Measurements from ENCODE around the gene AKAP13. TPM values are rescaled to one million over a fixed set of nuclear protein-coding genes. Genes with fewer than 3 reads are reported as not detected.

AKAP13 gene
- total and polyA plus RNA-seq, 2 of the 13 experiments (the other 11 are each of a cell fraction or from before 2014, with no cell fraction given) = 6.7 to 27.1 TPM

GRCh38 chr15:85517086-85517485 is 136.7 kb downstream of the AKAP13 start (continued):
- TF ChIP-seq ATF2 (CRISPR knock-in tag; IDR thresholded peaks at IDR 0.05) (no peak), SP5 (CRISPR knock-in tag; IDR thresholded peaks at IDR 0.05; ENCODE audit: borderline replicate concordance, low read depth) (no peak), ZNF12 (CRISPR knock-in tag; IDR thresholded peaks at IDR 0.05) (no peak), CREM (IDR thresholded peaks at IDR 0.05) (no peak), CREM (CRISPR knock-in tag; IDR thresholded peaks at IDR 0.05) (no peak), CBX5 (CRISPR knock-in tag; IDR thresholded peaks at IDR 0.05; ENCODE audit: borderline replicate concordance) (no peak)

GRCh38 chr15:85518979-85519761 is 138.8 kb downstream of the AKAP13 start:
- Histone ChIP-seq H3K36me3 (replicated peaks in 1 of 2; ENCODE audit: control insufficient read depth in 1 of 2, insufficient read depth in 2 of 2, low read length in 2 of 2) (peaks cover 1 to 4% of the 10 kb centered on the region in 2 experiments; a peak in 1 of 5 replicates), H4K20me1 (ENCODE audit: insufficient read depth, low read length) (no peaks in the 10 kb centered on the region), H3K79me2 (ENCODE audit: insufficient read depth, low read length) (peaks cover 8% of the 10 kb centered on the region), H3K9me3 (ENCODE audit: low read length) (no peaks in the 10 kb centered on the region), H3K4me2 (ENCODE audit: low read depth, low read length) (no peak overlapping the region), H2AFZ (ENCODE audit: low read length) (no peak overlapping the region), H3K4me1 (ENCODE audit: insufficient read depth, low read length) (peaks cover 31% of the 10 kb centered on the region), H3K4me3 (replicated peaks in 1 of 3; ENCODE audit: insufficient read depth in 1 of 3, low read depth in 2 of 3, low read length in 3 of 3) (no peak overlapping the region), H3K27ac (ENCODE audit: extremely low read length, insufficient read depth, low read length) (no peak overlapping the region), H3K27me3 (ENCODE audit: control insufficient read depth in 1 of 2, insufficient read depth in 2 of 2, low read length in 2 of 2) (no peaks in the 10 kb centered on the region), H3K9ac (ENCODE audit: insufficient read depth, low read depth, low read length) (no peak overlapping the region)
- 91% methylated on average over 5 of the region's 5 CpGs for WGBS (ENCODE audit: low lambda C conversion rate)
- CTCF ChIA-PET (ENCODE audit: low intra/inter-chr PET ratio, low total read pairs) = no interaction called here
- no peak for FAIRE-seq
- intact Hi-C loops (cut with micrococcal nuclease; ENCODE audit: unreplicated experiment) (loop anchor here (5.0 kb wide), 1 partner anchor 33 kb away; no protein-coding TSS in a partner anchor), in situ Hi-C loops (cut with HindIII; ENCODE audit: extremely low pct_ligation_motif_present, low pct_unique_long_range_greater_than_20kb) (no loop called here)
- POLR2A ChIA-PET = no interaction called here
- ATAC-seq = no peak
- DNase-seq (ENCODE audit: low spot score) = no peak
- no TSS peak for BruUV-seq (replicated peaks)
- TF ChIP-seq ZZZ3 (CRISPR knock-in tag; IDR thresholded peaks at IDR 0.05; ENCODE audit: borderline replicate concordance) (no peak), ZFP1 (CRISPR knock-in tag; IDR thresholded peaks at IDR 0.05) (no peak), SMARCC2 (IDR thresholded peaks at IDR 0.05) (no peak), EEA1 (CRISPR knock-in tag; IDR thresholded peaks at IDR 0.05; ENCODE audit: borderline replicate concordance) (no peak), TBP (CRISPR knock-in tag; IDR thresholded peaks at IDR 0.05) (no peak), NR2F2 (IDR thresholded peaks at IDR 0.05; ENCODE audit: borderline replicate concordance, low read depth) (no peak), GRHL1 (CRISPR knock-in tag; conservative IDR thresholded peaks at IDR 0.05) (no peak), FOXA1 (IDR thresholded peaks at IDR 0.05) (no peak), FOXA1 (CRISPR knock-in tag; IDR thresholded peaks at IDR 0.05) (no peak), KDM5B (CRISPR knock-in tag; IDR thresholded peaks at IDR 0.05; ENCODE audit: borderline replicate concordance) (no peak), MNT (IDR thresholded peaks at IDR 0.05) (no peak), ATF7 (IDR thresholded peaks at IDR 0.05) (no peak), ATF7 (CRISPR knock-in tag; IDR thresholded peaks at IDR 0.05) (no peak), MAZ (IDR thresholded peaks at IDR 0.05; ENCODE audit: borderline replicate concordance, low read depth, low read length) (no peak), MAZ (CRISPR knock-in tag; IDR thresholded peaks at IDR 0.05; ENCODE audit: low read depth) (no peak), POLR2G (IDR thresholded peaks at IDR 0.05; ENCODE audit: low read depth, low read length) (no peak)
